ENCODE measurements around the gene IL4I1. TPM values are rescaled to one million over a fixed set of nuclear protein-coding genes. Genes with fewer than 3 reads are reported as not detected.
"Not testable (repeated sequence)": the region's sequence is repeated elsewhere in the genome, so short reads cannot be mapped to it uniquely, and the experiment has no call there.

The IL4I1 gene
- total RNA-seq, 1 experiment from 2014 or later, result 1.3 TPM

GRCh38 chr19:49927526-49928264, 31.0 kb upstream of the IL4I1 start:
- no peak for DNase-seq (ENCODE audit: low spot score)
- BruUV-seq (replicated peaks), result no TSS peak
- ChIA-PET CTCF (no interaction called here), POLR2A (ENCODE audit: low non-redundant PET) (interaction anchor here (0.5 to 0.6 kb wide), 2 partner anchors 36 to 153 kb away, joined by 3 to 12 read pairs; no protein-coding TSS in a partner anchor)
- Histone ChIP-seq H3K4me1 (ENCODE audit: insufficient read depth, low read length, poor library complexity, severe bottlenecking) (peaks cover 53% of the 10 kb centered on the region), H3K27ac (ENCODE audit: low read depth, low read length, poor library complexity, severe bottlenecking) (peak overlapping the region; percentile 100), H3K36me3 (ENCODE audit: insufficient read depth, low read length, poor library complexity, severe bottlenecking) (peaks cover 67% of the 10 kb centered on the region), H3K27me3 (replicated peaks; ENCODE audit: insufficient read depth, low read depth, low read length, poor library complexity) (no peaks in the 10 kb centered on the region), H3K4me3 (ENCODE audit: low read depth, low read length, poor library complexity, severe bottlenecking) (peak overlapping the region; percentile 79), H3K9me3 (ENCODE audit: low read depth, low read length, poor library complexity, severe bottlenecking) (no peaks in the 10 kb centered on the region)
- intact Hi-C loops (cut with micrococcal nuclease; ENCODE audit: unreplicated experiment), result loop anchor here (10.0 kb wide), 1 partner anchor 163 kb away; the partner anchor contains the start of genes AP2A1 and TSKS
- TF ChIP-seq CTCF (conservative IDR thresholded peaks at IDR 0.05; ENCODE audit: low read depth, low read length) (no peak), EZH2 (IDR thresholded peaks at IDR 0.05; ENCODE audit: borderline replicate concordance, low read depth, low read length, poor library complexity, severe bottlenecking) (no peak)

- H3K4me3 ChIP-seq (ENCODE audit: low read depth, low read length, poor library complexity, severe bottlenecking), result no peak overlapping the region
- H3K36me3 ChIP-seq (ENCODE audit: insufficient read depth, low read length, poor library complexity, severe bottlenecking), result peaks cover 64% of the 10 kb centered on the region
- intact Hi-C loops (cut with micrococcal nuclease; ENCODE audit: unreplicated experiment), result loop anchor here (10.0 kb wide), 1 partner anchor 162 kb away; the partner anchor contains the start of genes AP2A1 and TSKS
- H3K27ac ChIP-seq (ENCODE audit: low read depth, low read length, poor library complexity, severe bottlenecking), result peak overlapping the region; percentile 100
- DNase-seq (ENCODE audit: low spot score), result no peak
- ChIA-PET CTCF (no interaction called here), POLR2A (ENCODE audit: low non-redundant PET) (interaction anchor here (1.0 kb wide), 1 partner anchor 50 kb away, joined by 5 read pairs; the partner anchor contains the start of gene AKT1S1)
- no TSS peak for BruUV-seq (replicated peaks)
- H3K9me3 ChIP-seq (ENCODE audit: low read depth, low read length, poor library complexity, severe bottlenecking), result no peaks in the 10 kb centered on the region
- peaks cover 46% of the 10 kb centered on the region for H3K4me1 ChIP-seq (ENCODE audit: insufficient read depth, low read length, poor library complexity, severe bottlenecking)
- no peak for TF ChIP-seq CTCF (conservative IDR thresholded peaks at IDR 0.05; ENCODE audit: low read depth, low read length)
- TF ChIP-seq EZH2 (IDR thresholded peaks at IDR 0.05; ENCODE audit: borderline replicate concordance, low read depth, low read length, poor library complexity, severe bottlenecking), result no peak
- no peaks in the 10 kb centered on the region for H3K27me3 ChIP-seq (replicated peaks; ENCODE audit: insufficient read depth, low read depth, low read length, poor library complexity)
Observed at GRCh38 chr19:49926515-49926914, 29.8 kb upstream of the IL4I1 start.

GRCh38 chr19:49925486-49925885, 28.8 kb upstream of the IL4I1 start:
- no TSS peak for BruUV-seq (replicated peaks)
- peak overlapping the region; percentile 94 for H3K27ac ChIP-seq (ENCODE audit: low read depth, low read length, poor library complexity, severe bottlenecking)
- ChIA-PET POLR2A (ENCODE audit: low non-redundant PET) (interaction anchor here (0.6 kb wide), 1 partner anchor 41 kb away, joined by 3 read pairs; no protein-coding TSS in a partner anchor), CTCF (no interaction called here)
- H3K9me3 ChIP-seq (ENCODE audit: low read depth, low read length, poor library complexity, severe bottlenecking), result no peaks in the 10 kb centered on the region
- peaks cover 37% of the 10 kb centered on the region for H3K4me1 ChIP-seq (ENCODE audit: insufficient read depth, low read length, poor library complexity, severe bottlenecking)
- no peak overlapping the region for H3K4me3 ChIP-seq (ENCODE audit: low read depth, low read length, poor library complexity, severe bottlenecking)
- H3K36me3 ChIP-seq (ENCODE audit: insufficient read depth, low read length, poor library complexity, severe bottlenecking), result peaks cover 54% of the 10 kb centered on the region
- intact Hi-C loops (cut with micrococcal nuclease; ENCODE audit: unreplicated experiment), result loop anchor here (10.0 kb wide), 1 partner anchor 161 kb away; the partner anchor contains the start of genes AP2A1 and TSKS
- no peak for DNase-seq (ENCODE audit: low spot score)
- TF ChIP-seq EZH2 (IDR thresholded peaks at IDR 0.05; ENCODE audit: borderline replicate concordance, low read depth, low read length, poor library complexity, severe bottlenecking) (no peak), CTCF (conservative IDR thresholded peaks at IDR 0.05; ENCODE audit: low read depth, low read length) (no peak)
- H3K27me3 ChIP-seq (replicated peaks; ENCODE audit: insufficient read depth, low read depth, low read length, poor library complexity), result no peaks in the 10 kb centered on the region

- Histone ChIP-seq H3K36me3 (ENCODE audit: insufficient read depth, low read length, poor library complexity, severe bottlenecking) (peaks cover 47% of the 10 kb centered on the region), H3K4me1 (ENCODE audit: insufficient read depth, low read length, poor library complexity, severe bottlenecking) (peaks cover 37% of the 10 kb centered on the region), H3K4me3 (ENCODE audit: low read depth, low read length, poor library complexity, severe bottlenecking) (peak overlapping the region; percentile 25), H3K27ac (ENCODE audit: low read depth, low read length, poor library complexity, severe bottlenecking) (peak overlapping the region; percentile 94)
- H3K27me3 ChIP-seq (replicated peaks; ENCODE audit: insufficient read depth, low read depth, low read length, poor library complexity); BruUV-seq (replicated peaks); DNase-seq (ENCODE audit: low spot score); H3K9me3 ChIP-seq (ENCODE audit: low read depth, low read length, poor library complexity, severe bottlenecking); CTCF ChIA-PET: not testable (repeated sequence)
- intact Hi-C loops (cut with micrococcal nuclease; ENCODE audit: unreplicated experiment), result loop anchor here (10.0 kb wide), 1 partner anchor 160 kb away; the partner anchor contains the start of genes AP2A1 and TSKS
- POLR2A ChIA-PET (ENCODE audit: low non-redundant PET), result interaction anchor here (0.6 to 0.7 kb wide), 2 partner anchors 11 to 40 kb away, joined by 3 read pairs; no protein-coding TSS in a partner anchor
Observed at GRCh38 chr19:49924881-49925210, 28.2 kb upstream of the IL4I1 start.

All from A673 (cell line).